Kidney tubule cell (primary cell): ENCODE measurements around the gene ZRANB2.

Experiments
- DNase-seq: peaks from one replicate; pipeline ENCODE4 v3.0.0-alpha.2; 2018; ENCODE audit warnings: low spot score

The ZRANB2 gene, protein sequence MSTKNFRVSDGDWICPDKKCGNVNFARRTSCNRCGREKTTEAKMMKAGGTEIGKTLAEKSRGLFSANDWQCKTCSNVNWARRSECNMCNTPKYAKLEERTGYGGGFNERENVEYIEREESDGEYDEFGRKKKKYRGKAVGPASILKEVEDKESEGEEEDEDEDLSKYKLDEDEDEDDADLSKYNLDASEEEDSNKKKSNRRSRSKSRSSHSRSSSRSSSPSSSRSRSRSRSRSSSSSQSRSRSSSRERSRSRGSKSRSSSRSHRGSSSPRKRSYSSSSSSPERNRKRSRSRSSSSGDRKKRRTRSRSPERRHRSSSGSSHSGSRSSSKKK

DNA sequence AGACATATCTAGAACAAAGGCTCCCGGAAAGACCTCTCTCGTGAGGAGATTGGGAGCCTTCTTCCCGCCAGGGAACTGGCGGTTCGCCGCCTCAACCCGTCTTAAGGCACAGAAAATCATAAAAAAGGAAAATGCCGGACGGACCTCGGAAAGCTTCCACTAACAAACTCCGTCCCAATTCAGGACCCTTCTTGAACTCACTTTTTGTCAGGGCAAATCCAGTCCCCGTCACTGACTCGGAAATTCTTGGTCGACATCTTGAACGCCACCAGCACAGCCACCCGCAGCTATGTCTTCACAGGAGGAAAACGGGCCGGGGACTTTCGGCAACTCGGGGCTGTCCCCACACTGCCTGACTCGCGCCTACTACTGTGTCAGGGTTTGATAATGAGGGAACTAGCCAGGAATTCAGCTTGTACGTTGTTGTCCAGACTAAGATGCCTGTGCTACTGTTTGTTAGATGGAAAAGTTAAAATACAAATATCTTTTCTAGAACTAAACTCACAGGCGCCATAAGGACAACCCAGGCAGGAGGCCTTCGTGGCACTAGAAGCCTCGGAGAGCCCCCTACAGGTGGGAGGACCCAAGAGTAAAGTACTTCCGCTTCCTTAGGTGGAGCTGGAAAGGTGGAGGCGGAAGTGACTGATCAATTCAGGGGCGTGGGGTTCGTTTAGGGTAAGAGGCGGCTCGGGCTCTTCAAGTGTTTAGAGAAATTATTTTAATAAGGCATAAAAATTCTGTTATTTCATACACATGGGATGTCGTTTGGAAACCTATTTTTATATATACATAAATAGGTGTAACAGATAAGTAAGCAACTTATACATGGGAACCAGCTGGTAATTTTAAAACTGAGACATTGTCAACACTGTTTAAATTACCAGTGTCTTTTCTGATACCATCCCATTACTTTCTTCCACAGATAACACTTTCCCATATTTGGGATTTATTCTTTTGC, at the start of gene ZRANB2:
ZRANB2 (minus strand) TSS at position 297 of the 958 bp plus-strand sequence; CDS start at position 257, 40 bp downstream.
- peak; percentile 97 for DNase-seq

DNA sequence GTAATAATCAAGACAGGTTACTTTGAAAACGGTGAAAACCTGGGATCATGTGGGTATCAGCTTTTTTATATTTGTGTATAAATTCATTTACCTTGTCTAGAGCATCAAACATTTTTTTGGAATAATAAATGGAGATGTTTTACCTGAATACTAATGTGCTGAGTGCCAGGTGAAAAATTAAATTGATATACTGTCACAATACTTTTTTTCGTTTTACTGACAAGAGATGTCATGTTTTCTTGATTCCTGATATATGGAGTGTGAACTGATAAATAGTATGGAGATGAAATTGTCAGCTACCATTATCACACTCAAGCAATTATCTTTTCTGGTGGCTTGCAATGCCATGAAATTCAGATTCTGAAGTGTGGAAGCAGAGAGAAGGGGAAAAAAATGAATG, 47.2 kb upstream of the ZRANB2 start:
- DNase-seq = no peak

DNA sequence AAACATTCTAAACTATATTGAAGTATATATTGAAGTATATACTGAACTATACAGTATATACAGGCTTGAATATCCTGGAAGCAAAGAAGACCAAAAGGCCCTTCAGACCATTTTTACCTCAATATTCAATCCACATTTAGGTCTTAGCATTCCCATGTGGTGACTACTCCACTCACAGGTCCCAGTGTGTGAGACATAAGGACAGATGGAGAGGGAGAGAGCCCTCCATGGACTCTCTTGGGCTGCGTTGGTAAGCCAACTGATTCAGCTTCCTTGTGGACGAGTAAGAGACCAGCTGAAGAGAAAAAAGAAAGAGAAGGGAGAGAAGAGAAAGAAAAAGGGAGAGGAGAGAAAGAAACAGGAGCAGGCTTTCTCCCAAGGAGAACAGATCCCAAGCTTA, 37.3 kb upstream of the ZRANB2 start:
- no peak for DNase-seq

DNA sequence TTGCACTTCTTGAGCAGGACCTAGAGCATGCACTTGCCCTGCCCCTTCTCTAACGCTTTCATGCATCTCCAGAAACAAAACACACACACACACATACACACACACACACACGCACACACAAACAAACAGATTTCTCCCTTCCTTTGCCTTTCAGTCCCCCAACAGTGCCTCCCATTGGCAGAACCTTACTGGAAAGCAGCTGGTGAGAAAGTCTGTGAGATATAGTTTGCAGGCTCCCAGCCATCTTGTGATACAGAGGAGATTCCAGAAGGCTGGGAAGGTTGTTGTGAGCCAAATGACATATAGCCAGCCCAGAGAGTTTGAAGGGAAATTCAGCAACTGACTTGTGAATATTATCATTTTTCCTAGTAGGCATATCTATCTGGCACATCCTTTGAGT, 35.9 kb upstream of the ZRANB2 start:
- DNase-seq = no peak

DNA sequence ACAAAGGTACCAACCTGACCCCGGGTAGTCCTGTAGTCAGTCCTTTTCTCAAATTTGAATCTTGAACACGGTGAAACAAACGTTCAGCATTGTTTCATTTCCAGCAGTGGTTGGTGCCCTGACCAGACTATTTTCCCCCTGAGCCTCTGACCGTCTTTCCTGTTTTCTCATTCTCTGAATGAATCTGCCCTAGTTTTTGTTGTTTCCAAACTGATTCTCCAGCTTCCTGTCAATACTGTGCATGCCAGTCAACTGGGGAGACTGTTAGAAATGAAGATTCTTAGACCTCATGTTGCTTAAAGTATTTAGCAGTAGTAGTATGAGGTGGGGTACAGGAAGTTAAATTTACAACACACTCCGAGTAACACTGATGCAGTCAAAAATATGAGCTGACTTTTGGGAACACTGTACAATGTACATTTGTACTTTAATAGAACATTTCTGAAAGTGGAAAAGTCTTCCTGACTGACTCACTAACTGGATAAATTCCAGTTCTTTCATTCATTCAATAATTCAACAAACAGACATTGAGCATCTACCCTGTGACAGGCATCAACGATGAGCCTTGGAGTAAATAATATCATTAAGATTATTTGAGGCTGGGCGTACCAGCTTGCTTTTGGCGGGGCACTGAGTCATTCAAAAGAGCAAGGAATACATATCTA, 26.0 kb upstream of the ZRANB2 start:
- DNase-seq = no peak

DNA sequence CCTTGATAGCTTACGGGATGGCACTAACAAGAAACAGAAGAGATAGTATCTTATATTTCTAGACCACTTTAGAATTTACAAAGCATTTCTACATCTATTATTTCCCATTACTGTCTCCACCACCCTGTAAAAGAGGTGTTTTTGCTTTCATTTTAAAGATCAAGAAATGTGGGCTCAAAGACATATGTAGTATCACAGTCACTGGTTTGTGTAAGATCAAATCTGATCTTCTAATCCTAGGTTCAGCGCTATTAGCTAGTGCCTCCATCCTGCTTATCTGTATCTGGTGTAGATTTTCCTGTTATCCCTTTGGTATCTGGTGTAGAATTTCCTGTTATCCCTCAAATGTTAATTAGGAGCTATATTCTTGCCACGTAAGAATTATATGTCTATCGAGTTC, 23.6 kb upstream of the ZRANB2 start:
- no peak for DNase-seq

DNA sequence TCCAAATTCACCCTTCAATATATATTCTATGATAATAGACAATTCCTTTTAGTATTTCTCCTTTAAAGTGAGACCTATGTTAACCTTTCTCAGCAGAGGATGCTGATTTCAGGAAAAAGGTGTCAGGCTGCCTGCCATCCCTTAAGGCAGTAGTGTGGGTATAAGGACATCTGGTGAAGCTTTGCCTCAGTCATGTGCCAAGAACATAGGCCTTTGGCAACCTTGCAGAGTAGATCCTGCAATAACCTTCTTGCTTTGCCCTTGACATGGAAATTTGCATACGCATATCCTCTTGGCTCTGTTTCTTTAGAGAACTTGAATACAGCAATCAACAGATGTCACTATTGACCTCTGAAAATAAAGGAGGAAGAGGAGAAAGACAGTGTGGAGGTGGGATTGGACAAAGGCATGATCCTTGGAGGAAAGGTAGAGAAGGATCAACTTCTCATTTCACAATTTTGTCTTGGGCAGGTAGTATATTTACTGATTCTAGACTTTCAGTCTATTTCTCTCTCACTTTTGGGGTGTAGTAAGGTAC, 21.1 kb upstream of the ZRANB2 start:
- DNase-seq = no peak

DNA sequence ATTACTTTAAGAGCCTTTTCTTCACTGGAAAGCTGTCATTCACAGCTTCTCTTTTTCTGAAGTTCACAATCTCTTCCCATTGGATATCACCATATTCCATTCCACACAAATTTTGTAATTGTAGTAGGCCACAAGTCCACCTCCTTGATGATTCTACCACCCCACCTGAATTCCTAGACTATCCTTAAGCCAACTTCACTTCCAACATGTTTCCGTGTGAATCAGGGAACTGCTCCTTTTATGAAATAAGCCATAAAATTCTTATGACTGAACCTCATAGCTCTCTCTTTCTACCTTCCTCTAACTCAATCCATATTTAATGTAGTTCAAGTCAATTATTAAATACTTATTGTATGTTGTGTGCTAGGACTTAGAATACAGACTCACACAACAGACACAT, 16.6 kb upstream of the ZRANB2 start:
- DNase-seq = no peak

DNA sequence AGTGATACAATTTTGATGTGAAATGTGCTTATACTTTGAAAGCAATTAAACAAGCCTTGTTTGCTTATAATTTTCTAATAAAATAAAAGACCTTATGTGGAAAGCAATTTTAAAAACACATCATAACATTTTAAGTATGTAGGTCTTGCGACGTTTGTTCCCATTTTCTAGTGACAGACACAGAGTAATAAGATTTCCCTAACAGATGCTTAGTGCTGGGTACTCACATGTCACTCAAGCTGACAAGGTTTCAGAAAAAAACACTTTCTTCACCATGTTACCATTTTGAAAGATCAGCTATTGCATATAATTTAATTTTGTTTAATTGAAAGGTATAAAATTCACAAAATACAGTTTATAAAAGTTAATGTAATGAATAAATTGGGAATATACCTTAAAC, 14.1 kb upstream of the ZRANB2 start:
- DNase-seq = no peak

DNA sequence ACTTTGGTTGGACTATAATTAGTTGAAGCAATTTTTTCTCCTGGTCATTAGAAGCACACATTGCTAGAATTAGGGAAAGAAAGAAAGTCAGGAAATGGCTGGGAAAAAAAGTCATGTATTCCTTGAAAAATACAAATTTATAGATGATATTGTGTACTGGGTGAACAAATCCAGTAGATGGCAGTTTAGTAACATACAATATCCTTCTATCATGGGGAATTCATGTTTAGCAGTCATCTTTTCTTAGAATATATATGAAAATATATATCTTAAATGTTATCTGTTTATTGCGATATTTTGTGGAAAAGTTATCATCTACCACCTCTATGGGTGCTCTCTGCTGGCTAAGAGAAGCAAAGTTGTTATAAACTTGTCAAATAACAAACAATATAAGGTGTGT, 13.1 kb upstream of the ZRANB2 start:
- DNase-seq = peak; percentile 17

DNA sequence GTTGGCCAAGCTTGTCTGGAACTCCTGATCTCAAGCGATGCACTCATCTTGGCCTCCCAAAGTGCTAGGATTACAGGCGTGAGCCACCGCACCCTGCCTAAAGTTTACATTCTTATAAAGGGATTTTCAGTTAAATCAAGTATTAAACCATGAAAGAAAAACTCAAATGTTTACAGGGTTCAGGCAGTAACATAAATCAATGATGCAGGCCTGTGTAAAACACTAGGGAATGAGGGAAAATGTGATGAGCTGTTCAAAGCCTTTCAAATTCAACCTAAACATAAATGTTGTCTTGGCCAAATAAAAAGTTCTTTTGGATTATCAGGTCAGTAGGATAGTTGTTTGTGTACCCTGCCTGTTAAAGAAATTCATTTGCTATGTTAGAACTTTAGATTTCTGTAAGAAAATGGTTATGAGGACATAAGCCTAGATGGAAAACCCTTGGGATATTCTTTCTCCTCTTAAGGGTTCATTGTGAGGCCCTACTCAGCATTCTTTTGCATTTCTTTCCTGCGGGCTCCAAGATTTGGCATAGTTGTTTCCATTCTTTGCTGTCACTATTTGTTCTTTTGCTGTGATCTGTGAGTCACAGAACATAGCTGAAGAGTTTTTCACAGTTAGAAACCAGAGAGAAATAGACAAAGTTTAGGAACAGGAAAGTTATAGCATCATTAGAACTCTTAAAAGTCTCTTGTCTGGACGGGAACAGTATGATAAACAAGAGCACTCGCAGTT, 8.9 kb upstream of the ZRANB2 start:
- DNase-seq = peak; percentile 55

DNA sequence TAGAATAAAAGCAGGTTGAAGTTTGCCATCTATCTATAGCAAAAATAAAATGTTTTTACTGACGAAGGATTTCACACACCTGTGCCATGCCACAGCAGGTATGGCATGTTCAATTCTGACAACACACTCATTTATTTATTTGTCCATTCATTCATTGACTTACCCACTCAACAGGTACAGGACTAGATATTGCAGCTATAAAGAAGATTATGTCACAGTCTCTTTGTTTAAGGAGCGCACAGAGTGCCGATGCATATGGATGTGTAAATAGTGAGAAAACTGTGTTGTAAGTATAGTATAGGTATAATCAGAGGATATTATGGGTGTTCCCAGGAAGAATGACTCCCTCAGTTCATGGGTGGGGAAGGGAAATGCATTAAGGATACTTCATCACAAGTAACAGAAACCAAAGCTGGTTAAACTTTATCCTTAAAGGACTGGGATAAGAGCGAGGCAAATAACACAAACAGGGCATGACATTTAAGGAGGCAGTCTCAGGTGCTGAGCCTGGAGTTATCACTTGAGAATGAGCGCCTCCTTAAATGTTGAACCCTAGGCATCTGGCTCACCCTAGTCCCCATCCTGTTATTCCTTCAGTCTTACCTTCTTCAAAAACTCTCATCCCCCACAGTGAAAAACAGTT, 7.9 kb upstream of the ZRANB2 start:
- peak; percentile 71 for DNase-seq

DNA sequence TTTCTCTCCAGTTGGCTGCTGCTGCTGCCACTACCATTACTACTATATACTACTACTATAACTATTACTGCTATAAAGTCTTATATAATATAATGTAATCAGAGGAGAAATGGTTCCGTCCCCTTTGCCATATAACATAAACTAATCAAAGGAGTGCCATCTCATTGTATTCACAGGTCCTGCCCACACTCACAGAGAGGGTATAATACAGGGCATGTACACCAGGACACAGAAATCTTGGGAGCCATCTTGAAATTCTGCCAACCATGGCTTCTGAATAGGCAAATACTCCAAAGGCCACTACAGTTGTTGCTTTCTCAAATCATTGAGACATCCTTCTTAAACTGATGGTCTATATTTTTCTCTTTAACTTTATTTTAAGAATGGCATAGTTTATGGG, 6.9 kb upstream of the ZRANB2 start:
- no peak for DNase-seq

DNA sequence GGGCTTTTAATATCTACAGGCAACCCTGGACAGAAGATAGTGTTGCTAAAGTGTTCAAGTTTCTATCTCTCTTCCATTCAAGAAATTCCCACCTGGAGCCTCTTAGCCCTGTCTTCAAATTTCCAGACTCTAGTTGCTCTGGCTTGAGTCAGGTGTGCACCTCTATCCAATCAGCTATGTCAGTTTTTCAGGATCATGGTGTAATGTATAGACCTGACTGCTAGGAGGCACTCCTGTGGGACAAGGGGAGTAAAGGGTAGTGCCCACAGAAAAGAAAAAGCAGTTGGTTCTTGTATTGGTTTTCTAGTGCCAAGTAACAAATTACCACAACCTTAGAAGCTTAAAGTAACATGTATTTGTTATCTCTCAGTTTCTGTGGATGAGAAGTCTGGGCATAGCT, 6.2 kb upstream of the ZRANB2 start:
- peak; percentile 8 for DNase-seq

DNA sequence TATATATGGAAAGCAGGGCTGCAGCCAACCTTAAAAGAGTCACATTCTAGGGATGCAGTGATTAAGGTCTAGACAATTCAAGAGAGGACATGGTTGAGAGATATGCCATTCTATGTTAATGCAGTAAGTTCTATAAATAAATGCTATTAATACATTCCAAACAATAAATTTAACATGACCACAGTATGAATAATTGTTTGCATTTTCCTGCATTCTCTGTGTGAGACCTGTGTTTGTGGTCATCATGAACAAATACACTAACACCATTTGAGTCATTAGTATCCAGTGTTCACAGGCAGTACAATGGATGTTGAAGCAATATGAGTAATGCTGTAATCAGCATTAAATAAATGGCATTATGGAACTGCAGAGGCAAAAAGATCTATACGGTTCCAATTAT, 5.5 kb upstream of the ZRANB2 start:
- peak; percentile 90 for DNase-seq

DNA sequence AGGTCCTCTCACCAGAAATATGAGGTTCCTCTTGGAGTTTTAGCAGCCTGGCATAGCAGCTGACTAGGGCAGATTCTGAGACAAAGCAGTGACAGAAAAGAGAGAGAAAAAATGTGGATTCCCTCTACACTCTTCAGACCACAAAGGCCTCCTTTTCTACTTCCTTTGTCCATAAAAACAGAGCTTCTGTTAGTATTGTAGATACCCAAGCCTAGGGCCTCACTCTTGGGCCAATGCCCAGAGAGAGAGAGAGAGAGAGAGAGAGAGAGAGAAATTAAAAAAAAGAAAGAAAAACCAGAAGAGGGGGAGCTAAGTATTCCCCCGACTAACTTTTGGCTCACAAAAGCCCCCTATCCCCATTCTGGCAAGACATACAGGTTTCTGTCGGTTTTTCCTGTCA, 2.4 kb upstream of the ZRANB2 start:
- DNase-seq = no peak

DNA sequence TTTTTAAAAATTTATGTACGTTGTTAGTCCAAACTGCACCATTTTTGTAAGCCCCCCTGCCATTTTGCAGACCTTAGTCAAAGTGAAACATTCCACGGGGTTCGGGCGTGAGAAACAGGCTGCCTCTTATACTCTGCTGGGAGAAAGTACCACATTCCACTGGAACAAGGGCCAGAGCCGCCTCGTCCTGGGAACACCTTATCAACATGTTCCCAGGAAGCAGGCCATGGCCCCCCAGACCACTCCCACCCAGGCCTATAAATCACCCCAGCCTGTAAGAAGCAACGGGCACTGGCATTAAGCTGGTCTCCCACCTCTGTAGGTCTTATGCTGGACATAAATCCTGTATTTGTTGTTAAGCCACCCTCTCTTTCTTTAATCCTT, 854 bp upstream of the ZRANB2 start:
- DNase-seq = no peak

DNA sequence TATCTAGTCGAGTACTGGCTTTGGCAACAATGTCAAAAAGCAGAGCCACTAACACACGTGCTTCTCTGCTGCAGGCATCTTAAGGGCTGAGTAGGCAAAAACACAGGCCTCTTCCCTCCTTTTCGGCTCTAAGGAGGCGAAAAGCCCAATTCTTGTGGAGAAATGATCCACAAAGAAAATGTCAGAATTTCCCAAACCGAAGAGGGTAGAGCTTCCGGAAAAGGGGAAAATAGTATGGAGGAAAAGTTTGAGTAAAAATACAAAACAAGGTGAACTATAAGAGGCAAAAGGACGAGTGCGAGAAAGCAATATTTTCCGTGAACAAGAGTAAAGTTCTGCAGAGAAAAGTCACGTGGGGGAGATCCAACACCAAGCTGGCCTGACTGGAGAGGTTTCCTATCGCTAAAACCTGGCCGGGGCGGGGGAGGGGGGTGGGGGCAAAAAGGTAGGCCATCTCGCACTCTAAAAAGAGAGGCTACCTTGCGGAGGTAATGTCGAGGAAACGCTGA, 551 bp downstream of the ZRANB2 start:
- no peak for DNase-seq

DNA sequence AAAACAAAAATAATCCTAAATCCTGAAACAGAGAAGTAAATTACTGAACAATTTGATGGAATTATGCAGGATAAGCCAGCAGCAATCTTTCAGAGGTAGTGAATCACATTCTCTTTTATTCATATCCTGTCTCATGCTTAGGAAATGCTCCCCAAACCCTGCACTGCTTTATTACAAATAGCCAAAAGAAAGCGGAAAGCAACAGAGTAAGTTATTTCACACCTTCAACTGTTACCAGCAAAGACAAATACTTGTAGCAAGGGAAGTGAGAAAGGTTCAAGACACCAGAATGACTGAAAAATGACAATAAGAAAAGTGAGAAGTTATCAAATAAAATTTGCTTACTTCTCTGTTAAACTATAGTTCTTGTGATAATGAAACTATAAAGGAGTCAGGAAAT, 6.2 kb downstream of the ZRANB2 start:
- no peak for DNase-seq

DNA sequence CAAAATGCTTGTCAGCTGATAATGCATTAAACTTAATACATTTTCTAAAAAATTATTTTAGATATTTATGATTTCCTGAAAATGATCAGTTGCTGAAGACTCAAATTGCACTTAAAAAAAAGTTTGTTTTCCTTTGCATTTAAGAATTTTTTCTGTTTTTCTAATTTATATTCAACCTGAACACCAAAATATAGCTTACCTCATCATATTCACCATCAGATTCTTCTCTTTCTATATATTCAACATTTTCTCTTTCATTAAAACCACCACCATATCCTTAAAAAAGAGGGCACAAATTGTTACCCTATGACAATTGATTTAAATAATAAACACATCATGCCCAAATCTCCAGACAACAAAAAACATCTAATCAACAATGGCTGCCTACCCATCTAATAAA, 8.6 kb downstream of the ZRANB2 start:
- DNase-seq = no peak

DNA sequence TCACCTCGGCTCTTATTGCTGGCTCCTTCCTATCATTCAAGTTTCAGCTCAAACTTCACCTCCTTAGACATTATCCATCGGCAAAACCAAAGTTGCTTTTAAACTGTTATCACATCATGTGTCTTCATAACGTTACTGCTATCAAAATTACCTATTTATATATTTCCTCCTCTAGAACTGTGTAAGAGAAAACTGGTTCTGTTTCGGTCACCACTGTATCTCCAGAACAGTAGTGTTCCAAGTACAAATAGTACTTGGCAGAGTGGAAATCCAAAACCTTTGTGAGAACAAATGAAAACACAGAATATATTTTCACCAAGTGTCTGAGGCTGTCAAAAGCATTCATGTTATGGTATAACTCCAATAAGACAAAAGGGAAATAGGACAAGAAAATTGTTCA, 9.1 kb downstream of the ZRANB2 start:
- no peak for DNase-seq
